Measurements from ENCODE around the gene PPM1H.
"Not testable (repeated sequence)": the region's sequence is repeated elsewhere in the genome, so short reads cannot be mapped to it uniquely, and the experiment has no call there.

Gene PPM1H

DNA sequence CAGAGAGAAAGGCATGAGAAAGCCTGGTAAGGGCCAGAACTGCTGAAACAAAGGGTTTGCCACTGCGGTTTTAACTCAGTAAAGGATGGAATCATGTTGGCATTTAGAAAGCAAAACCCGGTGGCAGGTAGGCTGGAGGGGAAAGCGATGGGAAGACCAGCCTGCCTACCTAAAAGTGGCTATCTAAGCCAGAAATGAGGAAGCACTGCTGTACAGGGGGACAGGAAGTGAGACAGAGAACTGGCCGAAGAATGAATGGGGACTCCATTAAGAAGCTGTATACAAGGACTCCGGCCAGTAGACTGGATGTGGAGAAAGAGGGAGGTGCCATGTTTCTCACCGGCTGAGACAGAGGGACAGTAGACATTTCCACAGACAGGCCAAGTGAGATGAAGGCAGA lies 48.2 kb downstream of the PPM1H start:
- DNase-seq = no peak
- TF ChIP-seq GATA1 (IDR thresholded peaks at IDR 0.05; ENCODE audit: low read depth, low read length) (no peak), POLR2A (IDR thresholded peaks at IDR 0.05; ENCODE audit: low read length) (no peak)

DNA sequence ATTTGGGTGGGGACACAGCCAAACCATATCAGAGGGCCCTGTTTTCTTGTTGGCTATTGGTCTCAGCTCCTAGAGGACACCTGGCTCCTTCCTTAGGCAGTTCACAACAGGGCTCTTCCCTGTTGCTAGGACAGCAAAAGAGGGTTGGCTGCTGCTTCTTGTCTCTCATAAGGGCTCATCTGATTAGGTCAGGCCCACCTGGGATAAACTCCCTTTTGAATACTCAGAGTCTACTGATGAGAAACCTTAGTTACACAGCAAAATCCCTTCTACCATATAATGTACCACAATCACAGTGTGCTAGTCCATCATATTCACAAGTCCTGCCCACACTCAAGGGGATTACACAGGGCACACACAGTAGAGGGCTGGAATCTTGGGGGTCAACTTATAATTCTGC lies 49.7 kb downstream of the PPM1H start:
- DNase-seq = no peak
- TF ChIP-seq GATA1 (IDR thresholded peaks at IDR 0.05; ENCODE audit: low read depth, low read length) (no peak), POLR2A (IDR thresholded peaks at IDR 0.05; ENCODE audit: low read length) (no peak)

DNA sequence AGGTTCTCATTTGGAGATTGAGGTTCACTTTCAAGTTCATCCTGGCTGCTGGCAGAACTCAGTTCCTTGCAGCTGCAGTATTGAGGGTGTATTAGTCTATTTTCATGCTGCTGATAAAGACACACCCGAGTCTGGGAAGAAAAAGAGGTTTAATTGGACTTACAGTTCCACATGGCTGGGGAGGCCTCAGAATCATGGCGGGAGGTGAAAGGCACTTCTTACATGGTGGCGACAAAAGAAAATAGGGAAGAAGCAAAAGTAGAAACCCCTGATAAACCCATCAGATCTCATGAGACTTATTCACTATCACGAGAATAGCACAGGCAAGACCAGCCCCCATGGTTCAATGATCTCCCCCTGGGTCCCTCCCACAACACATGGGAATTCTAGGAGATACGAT lies 50.1 kb downstream of the PPM1H start:
- DNase-seq = peak in 1 of 2 experiments; percentile 31

DNA sequence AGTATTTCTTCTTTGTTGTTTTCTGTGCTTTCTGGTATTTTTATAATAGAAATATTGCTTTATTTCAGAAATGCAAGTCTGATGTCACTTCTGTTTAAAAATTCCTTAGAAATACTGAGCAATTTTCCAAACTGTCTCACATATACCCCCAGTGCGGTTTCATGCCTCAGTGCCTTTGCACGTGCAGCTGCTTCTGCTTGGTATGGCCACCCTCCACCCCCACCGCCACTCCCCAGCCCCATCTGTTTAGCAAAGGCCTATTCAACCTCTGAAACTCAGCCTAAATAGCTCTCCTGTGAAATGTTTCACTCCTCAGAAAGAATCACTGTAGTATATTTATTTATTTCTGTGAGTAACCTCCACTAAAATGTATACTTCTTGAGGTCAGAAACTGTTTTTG lies 52.3 kb downstream of the PPM1H start:
- no peak for DNase-seq
- TF ChIP-seq GATA1 (IDR thresholded peaks at IDR 0.05; ENCODE audit: low read depth, low read length) = no peak
- no peak for TF ChIP-seq POLR2A (IDR thresholded peaks at IDR 0.05; ENCODE audit: low read length)

DNA sequence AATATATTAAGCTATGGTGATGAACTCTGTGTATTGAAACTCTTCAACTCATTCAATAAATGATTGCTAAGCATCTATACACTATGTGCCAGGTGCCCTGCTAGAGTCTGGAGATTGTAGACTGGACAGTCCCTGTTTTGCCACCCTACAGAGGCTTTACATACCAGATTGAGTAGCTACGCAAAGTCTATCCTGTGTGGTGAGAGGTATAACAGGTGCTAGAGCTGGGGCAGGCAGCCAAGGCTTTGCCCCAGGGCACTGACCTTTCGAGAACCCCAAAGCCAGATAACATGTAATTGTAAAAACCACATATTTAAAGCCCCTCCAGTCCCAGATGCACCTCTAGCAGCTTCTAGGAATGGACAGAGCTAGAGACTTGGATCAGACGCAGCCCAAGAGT lies 52.8 kb downstream of the PPM1H start:
- TF ChIP-seq GATA1 (IDR thresholded peaks at IDR 0.05; ENCODE audit: low read depth, low read length) (no peak), POLR2A (IDR thresholded peaks at IDR 0.05; ENCODE audit: low read length) (no peak)

DNA sequence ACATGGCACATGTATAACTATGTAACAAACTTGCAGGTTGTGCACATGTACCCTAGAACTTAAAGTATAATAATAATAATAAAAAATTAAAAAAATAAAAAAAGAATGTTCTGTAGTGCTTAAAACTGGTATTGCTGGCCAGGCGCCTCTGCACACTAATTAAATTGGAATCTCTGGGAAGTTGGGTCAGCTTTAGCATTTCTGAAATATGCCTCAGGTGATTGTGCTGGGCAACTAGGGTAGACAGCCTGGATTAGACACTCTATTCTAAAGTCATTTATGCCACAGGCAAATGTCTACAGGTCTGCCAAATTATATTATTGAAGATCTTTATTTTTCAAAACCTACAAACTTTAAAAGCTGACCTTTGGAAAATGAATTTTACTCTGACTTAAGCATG lies 55.3 kb downstream of the PPM1H start:
- TF ChIP-seq POLR2A (IDR thresholded peaks at IDR 0.05; ENCODE audit: low read length) = no peak
- TF ChIP-seq GATA1 (IDR thresholded peaks at IDR 0.05; ENCODE audit: low read depth, low read length) = no peak
- DNase-seq = no peak

More for the DNA sequence above, 52.8 kb downstream of the PPM1H start:
- DNase-seq = no peak

DNA sequence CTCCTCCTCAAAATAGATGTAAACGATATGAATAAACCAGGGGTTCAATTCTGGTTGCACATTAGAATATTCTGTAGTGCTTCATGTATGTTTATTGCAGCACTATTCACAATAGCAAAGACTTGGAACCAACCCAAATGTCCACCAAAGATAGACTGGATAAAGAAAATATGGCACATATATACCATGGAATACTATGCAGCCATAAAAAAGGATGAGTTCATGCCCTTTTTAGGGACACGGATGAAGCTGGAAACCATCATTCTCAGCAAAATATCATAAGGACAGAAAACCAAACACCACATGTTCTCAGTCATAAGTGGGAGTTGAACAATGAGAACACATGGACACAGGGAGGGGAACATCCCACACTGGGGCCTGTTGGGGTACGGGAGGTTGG lies 55.7 kb downstream of the PPM1H start:
- DNase-seq = not testable (repeated sequence)

DNA sequence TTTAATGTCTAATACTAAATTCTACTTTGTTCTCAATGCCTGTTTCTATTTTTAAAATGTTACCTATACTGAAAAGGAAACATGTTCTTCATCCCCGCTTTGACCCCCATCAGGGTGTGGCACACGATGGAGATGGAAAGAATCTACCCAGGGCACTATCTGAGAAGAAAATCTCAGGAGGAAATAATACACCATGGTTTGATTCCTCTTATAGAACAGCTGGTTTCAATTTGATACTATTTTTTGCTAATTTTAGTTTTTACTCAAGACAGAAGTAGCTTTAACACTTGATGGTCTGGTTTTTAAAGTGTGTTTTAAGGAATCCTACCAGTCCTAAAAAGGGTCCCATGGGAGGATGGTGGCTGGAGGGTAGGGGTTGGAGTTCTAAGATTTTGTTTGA lies 56.7 kb downstream of the PPM1H start:
- no peak for DNase-seq
- TF ChIP-seq GATA1 (IDR thresholded peaks at IDR 0.05; ENCODE audit: low read depth, low read length) (no peak), POLR2A (IDR thresholded peaks at IDR 0.05; ENCODE audit: low read length) (no peak)

DNA sequence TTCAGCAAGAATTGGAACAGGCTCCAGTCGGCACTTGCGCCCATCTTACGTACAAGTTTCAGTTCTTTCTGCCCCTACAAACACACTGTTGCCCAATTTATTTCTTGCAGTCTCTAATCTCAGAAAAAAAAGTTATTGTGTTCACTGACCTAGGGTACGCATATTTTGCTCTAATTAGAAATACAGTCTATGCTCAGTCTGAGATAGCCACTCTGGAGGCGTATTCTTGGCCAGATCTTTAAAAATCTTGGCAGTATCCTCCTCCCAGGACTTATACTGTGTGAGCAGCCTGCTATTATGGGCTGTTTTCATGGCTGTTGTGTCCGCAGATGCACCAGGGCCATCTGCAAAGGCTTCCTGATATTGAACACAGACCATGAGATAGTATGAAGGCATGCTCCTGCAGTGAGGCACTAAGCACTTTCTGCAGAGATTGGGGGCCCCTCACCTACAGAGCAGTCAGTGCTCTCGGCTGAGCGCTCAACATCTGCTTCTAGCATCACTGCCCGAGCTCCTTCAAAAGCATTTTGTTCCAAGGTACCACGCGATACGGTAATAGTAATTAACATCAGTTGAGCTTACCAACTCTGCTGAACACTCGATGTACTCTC lies 57.9 kb downstream of the PPM1H start:
- no peak for DNase-seq
- TF ChIP-seq GATA1 (IDR thresholded peaks at IDR 0.05; ENCODE audit: low read depth, low read length) (no peak), POLR2A (IDR thresholded peaks at IDR 0.05; ENCODE audit: low read length) (no peak)

DNA sequence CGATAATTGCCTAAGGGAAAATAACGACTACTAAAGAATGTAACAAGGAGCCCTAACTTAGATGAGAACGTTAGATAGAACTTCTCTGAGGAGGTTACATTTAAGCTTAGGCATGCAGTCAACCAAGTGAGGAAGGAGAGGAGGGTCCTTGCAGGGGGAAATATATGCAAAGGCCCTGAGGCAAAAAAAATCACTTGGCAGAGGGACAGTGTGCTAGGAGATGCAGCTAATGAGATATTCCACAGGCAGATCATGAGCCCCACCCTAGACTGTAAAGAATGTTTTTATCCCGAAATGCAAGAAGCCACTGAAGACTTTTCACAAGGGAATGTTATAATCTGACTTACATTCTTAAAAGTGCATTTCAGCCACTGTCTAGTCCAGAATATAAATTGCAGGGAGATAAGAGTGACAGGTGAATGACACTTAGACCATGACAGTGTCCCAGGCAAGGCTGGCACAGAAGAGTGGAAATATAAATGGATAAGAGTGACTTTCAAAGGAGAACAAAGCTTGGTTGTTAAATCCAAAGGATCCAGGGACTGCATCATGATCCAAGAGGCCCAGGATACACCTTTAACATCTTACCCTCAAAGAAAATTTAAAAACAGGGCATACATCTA lies 61.0 kb downstream of the PPM1H start:
- DNase-seq = no peak
- TF ChIP-seq GATA1 (IDR thresholded peaks at IDR 0.05; ENCODE audit: low read depth, low read length) (no peak), POLR2A (IDR thresholded peaks at IDR 0.05; ENCODE audit: low read length) (no peak)

DNA sequence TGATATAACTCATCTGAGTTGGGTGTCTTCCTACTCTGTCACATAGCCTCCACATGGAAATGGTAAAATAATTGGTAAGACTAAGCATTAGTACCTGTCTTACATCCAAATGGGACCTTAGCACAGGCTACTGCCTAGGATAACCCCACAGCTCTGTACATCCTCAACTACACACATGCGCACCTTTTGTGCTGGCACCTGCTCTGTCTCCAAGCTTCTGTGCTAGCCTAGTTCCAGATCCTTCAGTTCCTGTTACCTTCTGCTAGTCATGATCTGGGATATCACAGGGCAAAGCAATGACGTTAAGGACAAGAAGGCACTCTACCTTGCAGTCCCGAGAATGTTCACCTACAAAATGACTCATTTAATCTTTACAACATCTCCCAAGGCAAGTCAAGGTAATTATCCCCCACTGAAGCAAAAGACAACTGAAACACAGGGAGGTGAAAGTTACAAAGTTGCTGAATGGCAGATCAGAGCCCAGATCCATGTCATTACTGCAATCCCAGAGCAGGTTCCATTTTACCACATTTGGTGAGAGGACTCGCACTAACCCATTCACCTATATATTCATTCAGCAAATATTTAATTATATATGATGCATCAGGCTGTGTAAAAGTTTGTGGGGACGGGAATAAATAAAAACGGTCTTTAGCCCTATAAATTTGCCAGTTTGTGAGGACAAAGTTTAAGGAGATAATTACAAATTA lies 61.7 kb downstream of the PPM1H start:
- no peak for DNase-seq
- TF ChIP-seq POLR2A (IDR thresholded peaks at IDR 0.05; ENCODE audit: low read length) (no peak), GATA1 (IDR thresholded peaks at IDR 0.05; ENCODE audit: low read depth, low read length) (no peak)

DNA sequence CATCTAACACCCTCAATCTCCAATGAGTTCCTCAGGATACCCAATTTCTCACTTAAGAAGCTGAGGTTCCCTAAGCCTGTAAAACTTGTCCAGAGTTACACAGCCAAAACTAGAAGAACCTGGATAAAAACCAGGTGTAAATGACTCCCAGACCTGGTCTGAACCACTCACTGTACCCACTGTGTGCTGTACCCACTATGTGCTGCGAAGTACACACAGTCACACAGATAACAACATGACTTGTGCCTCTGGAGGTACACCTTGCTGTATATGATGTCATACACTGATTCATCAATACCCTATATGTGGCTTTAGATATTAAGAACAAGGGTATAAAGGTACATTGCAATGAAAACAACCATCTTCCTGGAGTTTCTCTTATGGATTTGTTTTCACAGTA lies 66.1 kb downstream of the PPM1H start:
- TF ChIP-seq POLR2A (IDR thresholded peaks at IDR 0.05; ENCODE audit: low read length) (no peak), GATA1 (IDR thresholded peaks at IDR 0.05; ENCODE audit: low read depth, low read length) (no peak)

DNA sequence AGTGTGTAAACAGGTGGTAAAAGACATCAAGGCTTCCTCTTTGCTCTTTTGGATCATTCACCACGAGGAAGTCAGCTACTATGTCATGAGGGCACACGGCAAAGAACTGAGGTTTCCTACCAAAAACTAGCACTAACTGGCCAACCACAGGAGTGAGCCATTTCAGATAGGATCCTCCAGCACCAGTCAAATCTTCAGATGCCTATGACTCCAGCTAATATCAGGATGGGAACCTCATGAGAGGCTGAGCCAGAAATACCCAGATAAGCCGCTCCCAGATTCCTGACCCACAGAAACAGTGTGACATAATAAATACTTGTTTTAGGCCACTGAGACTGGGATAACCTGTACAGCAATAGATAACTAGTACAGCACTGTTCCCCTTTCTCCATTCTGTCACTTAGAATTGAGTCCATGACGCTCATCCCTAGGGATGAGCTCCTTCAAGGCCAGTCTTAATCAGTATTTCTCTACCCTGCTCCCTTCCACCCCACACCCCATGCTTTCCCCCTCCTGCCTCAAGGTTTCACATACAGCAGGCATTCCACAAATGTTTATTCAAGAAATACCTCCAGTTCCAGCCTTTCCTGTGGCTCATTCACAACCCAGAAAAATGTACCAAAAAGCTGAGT lies 68.4 kb downstream of the PPM1H start:
- no peak for TF ChIP-seq GATA1 (IDR thresholded peaks at IDR 0.05; ENCODE audit: low read depth, low read length)
- TF ChIP-seq POLR2A (IDR thresholded peaks at IDR 0.05; ENCODE audit: low read length) = no peak
- DNase-seq = peak; percentile 59 to 78

More for the DNA sequence above, 66.1 kb downstream of the PPM1H start:
- no peak for DNase-seq

DNA sequence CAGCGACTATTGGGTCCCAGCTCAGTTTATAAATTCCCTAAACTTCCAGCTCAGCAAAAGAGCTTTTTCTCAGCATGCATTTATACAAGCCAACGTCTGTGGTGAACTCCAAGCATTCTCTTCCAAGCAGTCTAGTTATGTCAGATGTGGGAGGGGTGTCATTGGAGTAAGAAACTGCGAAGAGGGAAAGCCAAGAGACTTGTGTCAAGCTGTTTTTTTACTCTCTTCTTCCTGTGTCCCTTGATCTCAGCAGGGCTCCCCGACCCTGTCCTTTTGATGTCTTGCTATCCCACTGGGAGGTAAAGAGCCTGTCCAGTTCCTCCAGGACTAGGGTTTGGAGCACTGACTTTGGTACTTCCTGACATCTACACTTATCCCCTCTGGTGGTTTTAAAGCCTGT lies 69.0 kb downstream of the PPM1H start:
- TF ChIP-seq GATA1 (IDR thresholded peaks at IDR 0.05; ENCODE audit: low read depth, low read length) (no peak), POLR2A (IDR thresholded peaks at IDR 0.05; ENCODE audit: low read length) (no peak)
- DNase-seq = peak in 1 of 2 experiments; percentile 39

DNA sequence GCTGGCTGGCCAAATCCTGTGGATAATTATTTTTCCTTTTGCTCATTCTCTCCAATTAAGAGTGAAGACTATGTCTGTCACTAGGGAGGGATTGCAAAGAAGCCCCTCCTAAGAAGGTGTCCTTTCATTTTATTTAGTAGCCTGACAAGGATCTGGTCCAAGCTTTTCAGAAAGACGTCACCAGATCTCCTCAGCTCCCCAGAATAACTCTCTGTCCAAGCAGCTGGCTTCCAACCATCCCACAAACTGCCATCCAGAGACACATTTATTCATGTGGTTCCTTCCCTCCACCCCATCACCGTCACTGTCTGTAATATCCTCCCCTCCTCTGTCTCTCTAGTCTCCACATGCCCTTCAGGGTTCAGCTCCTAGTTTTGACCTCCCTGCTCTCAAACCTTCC lies 69.9 kb downstream of the PPM1H start:
- TF ChIP-seq POLR2A (IDR thresholded peaks at IDR 0.05; ENCODE audit: low read length) = no peak
- no peak for TF ChIP-seq GATA1 (IDR thresholded peaks at IDR 0.05; ENCODE audit: low read depth, low read length)
- DNase-seq = no peak
